ENCODE results near the gene SORCS2. TPM values are rescaled to one million over a fixed set of nuclear protein-coding genes. Genes with fewer than 3 reads are reported as not detected.

Gene SORCS2
- total and polyA plus RNA-seq, 12 donors = 0.67 to 15.5 (median 1.3) TPM

DNA sequence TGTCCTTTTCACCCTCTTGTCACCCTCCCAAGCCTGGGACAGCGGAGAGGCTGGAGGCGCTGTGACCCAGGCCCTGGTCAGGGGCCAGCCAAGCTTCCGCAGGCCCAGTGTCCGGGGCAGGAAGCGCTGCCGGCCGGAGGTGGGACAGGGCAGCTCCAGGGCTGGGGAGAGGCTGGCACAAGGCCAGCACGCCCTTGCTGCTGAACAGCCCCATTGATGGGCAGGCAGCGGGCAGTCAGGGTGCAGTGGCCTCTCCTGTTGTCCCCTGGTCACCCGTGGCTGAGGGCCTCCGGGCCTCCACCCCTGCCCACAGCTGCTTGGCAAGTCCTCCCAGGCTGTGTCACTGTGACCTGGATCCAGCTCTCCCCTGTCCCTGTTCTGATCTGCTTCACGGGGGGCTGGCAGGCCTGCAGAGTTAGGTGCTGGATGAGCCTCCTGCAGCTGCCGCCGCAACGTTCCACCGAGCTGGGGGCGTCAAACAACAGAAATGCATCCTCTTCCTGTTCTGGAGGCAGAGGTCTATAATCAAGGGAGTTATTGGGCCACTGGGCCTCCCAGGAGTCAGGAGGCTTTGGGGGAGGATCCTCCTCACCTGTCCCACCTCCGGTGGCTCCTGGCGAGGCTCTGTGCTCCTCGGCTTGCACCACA lies 134.5 kb downstream of the SORCS2 start:
- Histone ChIP-seq H3K9me3 (replicated peaks in 1 of 3) (no peaks in the 10 kb centered on the region), H3K27me3 (no peaks in the 10 kb centered on the region), H3K36me3 (replicated peaks in 1 of 2) (no peaks in the 10 kb centered on the region), H3K4me3 (no peak overlapping the region), H3K27ac (peak overlapping the region in 1 of 5 donors; percentile 23), H3K4me1 (replicated peaks in 1 of 2) (no peaks in the 10 kb centered on the region)
- no peak for TF ChIP-seq POLR2A (IDR thresholded peaks at IDR 0.05)
- peak in 2 of 7 donors; percentile 11 to 30 for DNase-seq
- WGBS, 4 donors = 57 to 73% (median 70%) methylated on average over 7 to 20 of the region's 20 CpGs
- intact Hi-C loops (cut with DNase I) = no loop called here

- WGBS, 4 donors = 65 to 76% (median 70%) methylated on average over 5 to 17 of the region's 17 CpGs
- DNase-seq = no peak
- Histone ChIP-seq H3K9me3 (replicated peaks in 1 of 3) (no peaks in the 10 kb centered on the region), H3K4me1 (replicated peaks in 1 of 2) (no peaks in the 10 kb centered on the region), H3K27ac (peak overlapping the region in 1 of 5 donors; percentile 23), H3K4me3 (no peak overlapping the region), H3K36me3 (replicated peaks in 1 of 2) (no peaks in the 10 kb centered on the region), H3K27me3 (no peaks in the 10 kb centered on the region)
- TF ChIP-seq CTCF (IDR thresholded peaks at IDR 0.05) = no peak
- intact Hi-C loops (cut with DNase I) = no loop called here
Measured at GRCh38 chr4:7327341-7327885, 135.1 kb downstream of the SORCS2 start.

GRCh38 chr4:7328162-7328912 lies 136.0 kb downstream of the SORCS2 start:
- no peaks in the 10 kb centered on the region for H3K4me1 ChIP-seq (replicated peaks in 1 of 2)
- H3K27me3 ChIP-seq = no peaks in the 10 kb centered on the region
- intact Hi-C loops (cut with DNase I) = no loop called here
- TF ChIP-seq POLR2A (IDR thresholded peaks at IDR 0.05) = no peak
- no peak for TF ChIP-seq CTCF (IDR thresholded peaks at IDR 0.05)
- no peaks in the 10 kb centered on the region for H3K9me3 ChIP-seq (replicated peaks in 1 of 3)
- H3K27ac ChIP-seq = peak overlapping the region in 1 of 5 donors; percentile 20
- DNase-seq = no peak
- H3K36me3 ChIP-seq (replicated peaks in 1 of 2) = no peaks in the 10 kb centered on the region
- WGBS, 4 donors = 77 to 88% (median 82%) methylated on average over 8 to 15 of the region's 15 CpGs
- no peak overlapping the region for H3K4me3 ChIP-seq

DNA sequence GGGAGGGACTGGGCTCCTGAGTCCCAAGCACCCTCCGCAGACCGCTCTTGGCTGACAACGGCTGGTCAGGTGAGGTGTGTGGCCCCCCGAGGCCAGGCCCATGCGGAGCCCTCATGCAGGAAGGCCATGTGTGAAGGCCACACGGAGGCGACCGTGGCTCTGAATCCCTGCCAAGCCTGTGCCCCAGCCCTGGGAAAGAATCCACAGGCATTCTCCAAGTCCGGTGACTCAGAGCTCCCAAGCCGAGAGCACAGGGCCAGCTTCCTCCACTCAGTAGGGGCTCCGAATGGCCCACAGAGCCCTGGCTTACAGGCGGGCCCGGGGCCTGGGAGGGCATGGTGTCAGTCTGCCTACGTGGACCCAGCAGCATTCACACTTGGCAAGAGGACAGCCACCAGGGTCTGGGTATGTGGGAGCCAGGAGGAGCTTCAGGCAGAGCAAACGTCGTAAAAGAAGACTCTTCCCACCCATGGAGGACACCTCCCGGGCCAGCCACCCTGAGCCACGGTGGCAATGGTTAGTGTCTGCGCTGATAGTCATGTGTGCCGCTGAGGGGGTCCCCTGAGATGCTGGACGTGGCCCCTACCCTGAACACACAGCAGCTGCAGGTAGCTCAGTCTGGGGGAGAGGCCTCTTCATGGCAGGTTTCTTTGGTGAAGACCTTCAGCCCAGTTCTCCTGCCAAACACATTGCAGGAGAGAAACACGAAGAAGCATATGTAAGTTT lies 136.7 kb downstream of the SORCS2 start:
- Histone ChIP-seq H3K27ac (peak overlapping the region in 1 of 5 donors; percentile 20), H3K4me1 (replicated peaks in 1 of 2) (no peaks in the 10 kb centered on the region), H3K27me3 (no peaks in the 10 kb centered on the region), H3K9me3 (replicated peaks in 1 of 3) (no peaks in the 10 kb centered on the region), H3K4me3 (no peak overlapping the region), H3K36me3 (replicated peaks in 1 of 2) (no peaks in the 10 kb centered on the region)
- TF ChIP-seq CTCF (IDR thresholded peaks at IDR 0.05) = no peak
- no peak for TF ChIP-seq POLR2A (IDR thresholded peaks at IDR 0.05)
- intact Hi-C loops (cut with DNase I) = no loop called here
- peak; percentile 68 to 88 (median 85) for DNase-seq
- WGBS, 4 donors = 56 to 88% (median 72%) methylated on average over 8 to 22 of the region's 22 CpGs
